HCT116 (cell line): Measurements from ENCODE around the gene DYRK1B. TPM values are rescaled to one million over a fixed set of nuclear protein-coding genes. Genes with fewer than 3 reads are reported as not detected.
"Not testable (repeated sequence)": the region's sequence is repeated elsewhere in the genome, so short reads cannot be mapped to it uniquely, and the experiment has no call there.

Experiments
- ATAC-seq: fragments of 200-7000 bp; cut with Tn5 transposase; 2 replicates; pipeline ENCODE4 v1.9.1; 2020; ENCODE audit warnings: mild to moderate bottlenecking, moderate library complexity
- Bru-seq: library from RNA; stranded (reverse); fragments of 400-500 nt; gene quantifications from one replicate; lab custom pipeline; 2021; lab: Mats Ljungman, UMichigan
- BruChase-seq, 2 experiments: library from RNA; stranded (reverse); fragments of 400-500 nt; gene quantifications; one replicate each; lab custom pipeline; 2021; lab: Mats Ljungman, UMichigan
- BruUV-seq: library from RNA; stranded (reverse); fragments of 400-500 nt; replicated peaks from 2 replicates; lab custom pipeline; 2021; lab: Mats Ljungman, UMichigan
- CTCF ChIA-PET: fragments of 300-600 bp; sonication (Branson Sonifier 250); formaldehyde crosslinking; loops from one replicate; lab custom pipeline; 2021; ENCODE audit warnings: antibody characterized with exemption; lab: Charles Lee
- POLR2A ChIA-PET: fragments of 300-600, 350-600 bp; sonication (Branson Sonifier 250); formaldehyde crosslinking; loops from one replicate; lab custom pipeline; 2021; ENCODE audit warnings: antibody characterized with exemption; lab: Charles Lee
- RAD21 ChIA-PET, 2 experiments: fragments of 300-600 bp; sonication (Branson Sonifier 250); formaldehyde crosslinking; loops; one replicate each; lab custom pipeline; 2023; ENCODE audit warnings: low total read pairs in 2 of 2; ENCODE audit not compliant: uncharacterized antibody in 2 of 2, unreplicated experiment in 2 of 2, low non-redundant PET in 1 of 2; lab: Charles Lee
- DNase-seq: peaks from one replicate; pipeline ENCODE4 v3.0.0-alpha.2; 2010; ENCODE audit warnings: low read depth, low spot score
- H2AFZ ChIP-seq: fragments of 200-600 bp; shearing (Covaris generic), sonication (generic); 2 replicates; pipeline ENCODE4 v1.6.1; 2017; ENCODE audit warnings: low read depth, mixed run types, mixed read lengths, antibody characterized with exemption, low read length; ENCODE audit not compliant: poor library complexity, severe bottlenecking
- H3K27ac ChIP-seq: 2 replicates; pipeline ENCODE4 v1.5.1; 2012; ENCODE audit warnings: low read depth, low read length
- H3K27me3 ChIP-seq: fragments of 200-600 bp; sonication (generic); 2 replicates; pipeline ENCODE4 v1.6.1; 2016; ENCODE audit warnings: mixed run types, low read length, mixed read lengths; ENCODE audit not compliant: insufficient read depth
- H3K36me3 ChIP-seq, 2 experiments: fragments of 200-500 bp in 1 of 2; fragments of 200-600 bp in 1 of 2; sonication (Bioruptor generic) in 1 of 2; sonication (generic) in 1 of 2; 2 replicates each; pipeline versions ENCODE4 v1.5.1 to v1.6.1; 2014 to 2016; ENCODE audit warnings: low read length in 2 of 2, inconsistent platforms in 1 of 2, mixed read lengths in 1 of 2, mixed run types in 1 of 2; ENCODE audit not compliant: insufficient read depth in 2 of 2, control insufficient read depth in 1 of 2
- H3K4me1 ChIP-seq, 2 experiments: fragments of 200-600 bp in 1 of 2; sonication (generic) in 1 of 2; 2 replicates each; pipeline versions ENCODE4 v1.5.1 to v1.6.1; 2012 to 2017; ENCODE audit warnings: low read length in 2 of 2, inconsistent platforms in 1 of 2, mild to moderate bottlenecking in 1 of 2, mixed read lengths in 1 of 2, mixed run types in 1 of 2, moderate library complexity in 1 of 2; ENCODE audit not compliant: insufficient read depth in 2 of 2, control insufficient read depth in 1 of 2
- H3K4me2 ChIP-seq: fragments of 200-600 bp; sonication (generic); 2 replicates; pipeline ENCODE4 v1.6.1; 2017; ENCODE audit warnings: mixed run types, low read length, mixed read lengths
- H3K4me3 ChIP-seq, 2 experiments: fragments of 200-600 bp in 1 of 2; sonication (generic) in 1 of 2; replicated peaks in 1 of 2; 2 replicates each; pipeline ENCODE4 v1.5.1; 2011 to 2016; ENCODE audit warnings: low read length in 2 of 2, control low read depth in 1 of 2, low read depth in 1 of 2, mild to moderate bottlenecking in 1 of 2, mixed read lengths in 1 of 2, mixed run types in 1 of 2
- H3K79me2 ChIP-seq: fragments of 200-600 bp; sonication (generic); 2 replicates; pipeline ENCODE4 v1.6.1; 2017; ENCODE audit warnings: mild to moderate bottlenecking, mixed run types, low read length, moderate library complexity, mixed read lengths; ENCODE audit not compliant: insufficient read depth
- H3K9ac ChIP-seq: fragments of 200-600 bp; sonication (generic); 2 replicates; pipeline ENCODE4 v1.6.1; 2016; ENCODE audit warnings: low read length, mixed read lengths
- H3K9me2 ChIP-seq: fragments of 200-600 bp; sonication (generic), shearing (Covaris generic); 2 replicates; pipeline ENCODE4 v1.6.1; 2017; ENCODE audit warnings: mixed run types, mild to moderate bottlenecking, moderate library complexity; ENCODE audit not compliant: insufficient read depth
- H3K9me3 ChIP-seq, 2 experiments: fragments of 200-500 bp in 1 of 2; fragments of 200-600 bp in 1 of 2; sonication (Bioruptor generic) in 1 of 2; sonication (generic) in 1 of 2; 2 replicates each; pipeline ENCODE4 v1.6.1; 2014 to 2017; ENCODE audit warnings: low read length in 2 of 2, mixed read lengths in 2 of 2, inconsistent platforms in 1 of 2, low read depth in 1 of 2, mild to moderate bottlenecking in 1 of 2, mixed run types in 1 of 2, moderate library complexity in 1 of 2; ENCODE audit not compliant: control insufficient read depth in 1 of 2, insufficient read depth in 1 of 2
- H4K20me1 ChIP-seq: fragments of 200-600 bp; sonication (generic), shearing (Covaris generic); 2 replicates; pipeline ENCODE4 v1.6.1; 2017; ENCODE audit warnings: mixed run types, mild to moderate bottlenecking, moderate library complexity; ENCODE audit not compliant: insufficient read depth
- ELF1 ChIP-seq: IDR thresholded peaks from 2 replicates; pipeline ENCODE4 v1.6.1; 2012; ENCODE audit warnings: low read depth, borderline replicate concordance
- EZH2 ChIP-seq: fragments of 200-600 bp; sonication (generic); IDR thresholded peaks from 2 replicates; pipeline ENCODE4 v1.6.1; 2017; ENCODE audit warnings: antibody characterized with exemption, mixed run types
- FOSL1 ChIP-seq: IDR thresholded peaks from 2 replicates; pipeline ENCODE4 v1.6.1; 2012; ENCODE audit warnings: low read depth
- MAX ChIP-seq: IDR thresholded peaks from 2 replicates; pipeline ENCODE4 v1.6.1; 2012
- POLR2A ChIP-seq: IDR thresholded peaks from 2 replicates; pipeline ENCODE4 v1.7.0; 2011; ENCODE audit warnings: borderline replicate concordance; ENCODE audit not compliant: insufficient read depth, insufficient read length; ENCODE audit errors: extremely low read depth
- SIN3A ChIP-seq: IDR thresholded peaks from 2 replicates; pipeline ENCODE4 v1.6.1; 2012; ENCODE audit warnings: low read depth
- SP1 ChIP-seq: IDR thresholded peaks from 2 replicates; pipeline ENCODE4 v1.6.1; 2012; ENCODE audit warnings: low read depth
- TCF7L2 ChIP-seq: IDR thresholded peaks from 2 replicates; pipeline ENCODE4 v1.7.0; 2011; ENCODE audit warnings: borderline replicate concordance, inconsistent platforms; ENCODE audit not compliant: insufficient read depth, insufficient read length; ENCODE audit errors: extremely low read depth
- ZFX ChIP-seq: fragments of 450-650 bp; IDR thresholded peaks from 2 replicates; pipeline ENCODE4 v1.6.1; 2017
- intact Hi-C: fragments of 100-400 bp; cut with micrococcal nuclease; formaldehyde crosslinking; loops from 2 replicates; pipeline ENCODE4 v1.10.0; 2022
- long read RNA-seq: library from polyadenylated mRNA; unstranded; transcript quantifications from one replicate; pipeline ENCODE4 v2.0.0, GENCODE V29; 2021; ENCODE audit not compliant: unreplicated experiment
- polyA plus RNA-seq: library from polyadenylated mRNA; unstranded; fragments of >200 nt; gene quantifications from 2 replicates; pipeline ENCODE4 v1.2.1, GENCODE V29; 2012; ENCODE audit warnings: missing spikeins
- total RNA-seq: library from RNA; stranded (reverse); gene quantifications from one replicate; pipeline ENCODE4 v1.2.1, GENCODE V29; 2021; ENCODE audit not compliant: unreplicated experiment
- TF ChIP-seq, protein P1 (sequence below): IDR thresholded peaks from 2 replicates; pipeline ENCODE4 v1.6.1; 2011; ENCODE audit warnings: mild to moderate bottlenecking, low read length, moderate library complexity; ENCODE audit not compliant: insufficient replicate concordance; ENCODE audit errors: extremely low read depth
- TF ChIP-seq, protein P2 (sequence below): IDR thresholded peaks from 2 replicates; pipeline ENCODE4 v1.6.1; 2012

The DYRK1B gene
- 7.3 TPM for total RNA-seq
- 3.7 and 3.8 TPM in 2 replicates for polyA plus RNA-seq
- Bru-seq, nascent RNA, result percentile 60 among the genes with signal in this experiment
- percentile 70 among the genes with signal in this experiment for BruChase-seq, experiment 1, labeled RNA remaining after a 6-hour chase
- percentile 72 among the genes with signal in this experiment for BruChase-seq, experiment 2, labeled RNA remaining after a 2-hour chase
- long read RNA-seq, result 0 reads

DNA sequence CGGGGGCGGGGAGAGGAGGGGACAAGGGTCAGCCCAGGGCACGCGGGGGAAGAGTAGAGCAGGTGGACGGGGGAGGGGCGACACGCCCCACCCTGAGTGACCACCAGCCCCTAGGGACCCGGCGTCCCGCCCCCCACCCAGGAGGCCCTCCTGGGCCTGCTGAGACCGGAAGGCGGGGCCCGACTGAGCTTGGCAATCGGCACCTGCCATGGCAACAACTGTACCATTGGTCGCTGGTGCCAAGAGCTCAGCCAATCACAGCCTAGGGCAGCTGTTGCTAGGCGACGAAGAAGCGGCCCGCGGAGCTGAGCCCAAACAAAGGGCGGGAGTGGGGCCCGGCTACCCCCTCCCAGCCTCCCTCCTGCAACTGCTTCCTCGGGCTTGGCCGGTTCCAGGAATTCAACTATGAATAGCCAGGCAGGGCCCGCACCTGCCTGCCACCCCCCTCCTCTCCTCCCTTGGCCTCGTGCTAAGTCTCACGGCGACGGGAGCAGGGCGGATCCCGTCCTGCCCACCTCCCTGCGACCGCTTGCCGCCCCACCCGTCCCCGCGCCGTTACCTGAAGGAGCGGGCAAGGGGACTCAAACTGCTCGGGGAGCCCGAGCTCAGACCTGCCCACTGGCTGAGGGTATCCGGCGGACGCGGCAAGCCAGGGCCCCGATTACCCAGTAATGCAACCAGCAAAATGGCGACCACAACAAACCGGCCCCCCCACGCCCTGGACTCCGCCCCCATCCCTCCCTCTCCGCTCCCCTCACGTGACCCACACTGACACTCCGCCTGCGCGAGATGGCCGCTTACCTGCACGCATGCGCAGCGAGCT is at the start of gene DYRK1B:
Gene DYRK1B (minus strand): TSS at position 699 of the 823 bp plus-strand sequence. CDS start 2,295 bp downstream, outside the sequence.
- Histone ChIP-seq H4K20me1 (no peaks in the 10 kb centered on the region; the same call in 1 of the 2 replicates), H3K79me2 (peaks cover 28% of the 10 kb centered on the region), H3K9me3 (no peaks in the 10 kb centered on the region), H3K4me3 (no peak within 1 kb of the TSS), H3K36me3 (peaks cover 56 to 81% of the 10 kb centered on the region in 2 experiments), H3K9me2 (no peaks in the 10 kb centered on the region), H2AFZ (no peak within 1 kb of the TSS), H3K9ac (no peak within 1 kb of the TSS), H3K4me2 (no peak within 1 kb of the TSS), H3K27ac (no peak within 1 kb of the TSS), H3K27me3 (no peaks in the 10 kb centered on the region), H3K4me1 (no peaks in the 10 kb centered on the region)
- POLR2A ChIA-PET, result no interaction called here
- DNase-seq (no peak), ATAC-seq (peak; percentile 81)
- TF ChIP-seq EZH2 (no peak), FOSL1 (no peak), SP1 (no peak; the same call in 1 of the 2 replicates), ELF1 (no peak), MAX (no peak), POLR2A (no peak), ZFX (no peak), SIN3A (no peak), TCF7L2 (no peak)
- TF ChIP-seq, protein P1, sequence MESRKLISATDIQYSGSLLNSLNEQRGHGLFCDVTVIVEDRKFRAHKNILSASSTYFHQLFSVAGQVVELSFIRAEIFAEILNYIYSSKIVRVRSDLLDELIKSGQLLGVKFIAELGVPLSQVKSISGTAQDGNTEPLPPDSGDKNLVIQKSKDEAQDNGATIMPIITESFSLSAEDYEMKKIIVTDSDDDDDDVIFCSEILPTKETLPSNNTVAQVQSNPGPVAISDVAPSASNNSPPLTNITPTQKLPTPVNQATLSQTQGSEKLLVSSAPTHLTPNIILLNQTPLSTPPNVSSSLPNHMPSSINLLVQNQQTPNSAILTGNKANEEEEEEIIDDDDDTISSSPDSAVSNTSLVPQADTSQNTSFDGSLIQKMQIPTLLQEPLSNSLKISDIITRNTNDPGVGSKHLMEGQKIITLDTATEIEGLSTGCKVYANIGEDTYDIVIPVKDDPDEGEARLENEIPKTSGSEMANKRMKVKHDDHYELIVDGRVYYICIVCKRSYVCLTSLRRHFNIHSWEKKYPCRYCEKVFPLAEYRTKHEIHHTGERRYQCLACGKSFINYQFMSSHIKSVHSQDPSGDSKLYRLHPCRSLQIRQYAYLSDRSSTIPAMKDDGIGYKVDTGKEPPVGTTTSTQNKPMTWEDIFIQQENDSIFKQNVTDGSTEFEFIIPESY, result no peak
- TF ChIP-seq, protein P2, sequence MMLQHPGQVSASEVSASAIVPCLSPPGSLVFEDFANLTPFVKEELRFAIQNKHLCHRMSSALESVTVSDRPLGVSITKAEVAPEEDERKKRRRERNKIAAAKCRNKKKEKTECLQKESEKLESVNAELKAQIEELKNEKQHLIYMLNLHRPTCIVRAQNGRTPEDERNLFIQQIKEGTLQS, result no peak
- intact Hi-C loops, result no loop called here
- no TSS peak for BruUV-seq
- CTCF ChIA-PET, result no interaction called here
- RAD21 ChIA-PET, result no interaction called here

DNA sequence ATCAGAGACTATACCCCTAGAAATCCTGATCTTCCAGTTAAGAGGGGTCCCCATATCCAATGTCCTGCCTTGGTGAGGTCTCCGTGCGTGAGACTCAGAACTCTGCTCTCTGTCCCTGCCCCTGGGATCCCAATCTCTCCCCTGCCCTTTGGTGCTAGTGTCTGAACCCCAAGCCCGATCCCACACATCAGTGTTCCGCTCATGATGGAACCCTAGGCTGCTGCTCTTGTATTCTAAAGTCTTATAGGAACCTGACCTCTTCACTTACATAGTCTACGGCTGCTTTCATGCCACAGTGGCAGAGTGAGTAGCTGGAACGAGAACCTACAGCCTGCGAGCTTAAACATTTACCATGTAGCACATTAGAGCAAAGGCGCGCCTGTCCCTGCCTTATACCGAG is 48.7 kb upstream of the DYRK1B start:
- ATAC-seq, H3K4me3 ChIP-seq, DNase-seq, H2AFZ ChIP-seq, RAD21 ChIA-PET, H3K9ac ChIP-seq, BruUV-seq, H3K27ac ChIP-seq, H3K4me1 ChIP-seq, H3K27me3 ChIP-seq, H3K79me2 ChIP-seq, H3K9me2 ChIP-seq, H3K36me3 ChIP-seq, H4K20me1 ChIP-seq, intact Hi-C loops, H3K9me3 ChIP-seq, H3K4me2 ChIP-seq, CTCF ChIA-PET, POLR2A ChIA-PET: not testable (repeated sequence)
